T47D (cell line): ENCODE measurements around the gene CCDC8.
"Not testable (repeated sequence)": the region's sequence is repeated elsewhere in the genome, so short reads cannot be mapped to it uniquely, and the experiment has no call there.

ENCODE experiments used
- DNase-seq, 2 experiments: peaks; one replicate each; pipeline versions ENCODE4 v3.0.0 to v3.0.0-alpha.2; 2011 to 2012; ENCODE audit warnings: low read depth in 1 of 2, low spot score in 1 of 2
- JUND ChIP-seq: IDR thresholded peaks from 2 replicates; pipeline ENCODE4 v1.6.1; 2012; ENCODE audit warnings: low read depth
- in situ Hi-C: cut with HindIII; loops from 2 replicates; pipeline ENCODE4 v1.10.0; 2016; ENCODE audit warnings: low sequenced_read_pairs, low pct_unique_long_range_greater_than_20kb

The CCDC8 gene

DNA sequence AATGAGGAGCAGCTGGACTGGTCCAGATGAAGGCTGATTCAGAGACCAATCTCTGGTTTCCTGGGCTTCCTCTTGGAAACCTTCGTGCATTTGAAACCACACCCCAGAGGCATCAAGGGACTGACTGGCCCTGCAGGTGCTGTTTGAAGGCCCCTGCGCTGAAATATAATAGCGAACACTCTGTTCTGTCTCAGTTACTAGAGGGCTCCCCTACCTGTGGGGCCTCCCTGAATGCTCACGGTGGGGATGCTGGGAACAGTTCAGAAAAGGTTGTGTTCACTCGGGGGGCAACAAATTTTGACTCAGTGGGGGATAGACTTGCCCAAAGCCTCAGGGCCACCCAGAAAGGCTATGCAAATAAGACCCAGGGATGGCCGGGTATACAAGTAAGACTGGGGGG lies 6.4 kb downstream of the CCDC8 start:
- no peak for DNase-seq
- in situ Hi-C loops = no loop called here
- no peak for TF ChIP-seq JUND

DNA sequence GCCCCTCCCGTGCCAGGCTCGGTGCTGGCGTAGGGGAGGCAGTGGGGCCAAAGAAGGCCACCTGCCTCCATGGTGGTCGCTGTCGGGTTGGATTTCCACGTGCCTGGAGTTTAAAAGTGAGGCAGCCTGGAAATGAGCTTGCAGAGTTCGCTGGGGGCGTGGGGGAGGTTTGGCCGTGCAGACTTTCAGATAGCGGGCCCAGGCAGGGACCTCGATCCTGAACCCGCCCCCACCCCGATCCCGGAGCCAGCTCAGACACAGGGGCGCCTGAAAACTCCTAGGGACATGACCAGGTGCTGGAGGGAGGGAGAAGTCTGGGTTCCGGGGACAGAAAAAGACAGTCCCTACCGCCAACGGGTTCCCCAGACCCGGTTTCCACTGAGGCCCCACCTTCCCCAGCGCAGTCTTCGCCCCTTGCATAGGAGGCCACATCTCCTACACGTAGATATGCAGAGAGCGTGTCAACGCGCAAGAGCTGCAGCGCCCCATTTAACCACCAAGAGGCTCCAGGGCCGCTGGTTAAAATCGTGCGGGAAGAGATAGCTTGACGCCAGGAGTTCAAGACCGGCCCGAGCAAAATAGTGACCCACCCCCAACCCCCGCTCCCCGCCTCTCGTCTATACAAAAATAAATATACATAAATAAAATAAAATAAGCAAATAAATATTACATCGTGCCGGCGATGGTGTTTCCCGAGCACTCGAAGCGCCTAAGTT lies 8.5 kb downstream of the CCDC8 start:
- in situ Hi-C loops = no loop called here
- DNase-seq = no peak
- TF ChIP-seq JUND = no peak

DNA sequence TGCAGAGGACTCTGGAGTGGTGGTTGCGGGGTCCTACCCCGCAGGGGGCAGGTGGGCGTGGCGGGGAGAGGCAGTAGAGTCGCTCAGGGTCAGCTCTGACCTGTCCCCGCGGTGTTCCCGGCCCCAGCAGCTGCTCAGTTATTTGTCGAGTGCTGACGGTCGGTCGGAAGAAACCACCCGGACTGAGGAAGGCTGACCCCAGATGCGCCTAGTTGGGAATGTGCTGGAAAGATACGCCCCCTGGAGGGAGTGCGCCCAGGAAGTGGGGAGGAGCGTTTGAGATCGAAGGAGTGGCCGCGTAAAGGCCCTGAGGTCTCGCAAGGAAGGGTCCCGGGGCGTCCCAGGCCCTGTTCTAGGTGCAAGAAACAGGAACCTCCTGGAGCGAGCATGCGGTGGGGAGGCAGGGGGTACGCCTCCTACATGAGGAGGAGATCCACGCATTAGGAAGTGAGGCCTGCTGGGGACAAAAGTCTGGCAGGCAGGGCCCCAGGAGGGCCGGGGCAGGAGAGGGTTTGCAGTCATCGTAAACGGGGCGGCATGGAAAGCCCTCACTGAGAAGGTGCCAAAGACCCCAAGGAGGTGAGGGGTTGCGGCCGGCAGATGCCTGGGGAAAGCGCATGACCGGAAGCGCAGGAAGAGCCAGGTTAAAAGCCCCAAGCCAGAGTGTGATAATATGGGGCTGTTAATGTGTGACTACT lies 9.2 kb downstream of the CCDC8 start:
- DNase-seq = no peak
- in situ Hi-C loops = no loop called here
- no peak for TF ChIP-seq JUND

DNA sequence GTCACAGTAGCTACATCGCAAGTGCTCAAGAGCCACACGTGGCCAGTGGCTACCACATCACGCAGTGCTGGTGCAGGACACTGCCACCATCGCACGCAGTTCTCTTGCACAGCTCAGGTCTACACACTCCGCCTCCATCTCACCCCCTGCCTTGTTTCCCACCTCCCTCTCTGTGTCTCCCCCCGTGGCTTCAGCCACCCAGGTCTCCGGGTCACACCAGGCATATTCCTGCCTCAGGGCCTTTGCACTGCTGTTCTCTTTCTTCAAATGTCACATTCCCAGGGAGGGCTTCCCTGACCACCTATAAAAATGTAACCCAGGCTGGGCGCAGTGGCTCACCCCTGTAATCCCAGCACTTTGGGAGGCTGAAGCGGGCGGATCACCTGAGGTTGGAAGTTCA lies 10.6 kb downstream of the CCDC8 start:
- no peak for DNase-seq
- no peak for TF ChIP-seq JUND

GRCh38 chr19:46397801-46398479 lies 15.4 kb downstream of the CCDC8 start:
- in situ Hi-C loops, DNase-seq: not testable (repeated sequence)

More for the DNA sequence above, 10.6 kb downstream of the CCDC8 start:
- in situ Hi-C loops = no loop called here

DNA sequence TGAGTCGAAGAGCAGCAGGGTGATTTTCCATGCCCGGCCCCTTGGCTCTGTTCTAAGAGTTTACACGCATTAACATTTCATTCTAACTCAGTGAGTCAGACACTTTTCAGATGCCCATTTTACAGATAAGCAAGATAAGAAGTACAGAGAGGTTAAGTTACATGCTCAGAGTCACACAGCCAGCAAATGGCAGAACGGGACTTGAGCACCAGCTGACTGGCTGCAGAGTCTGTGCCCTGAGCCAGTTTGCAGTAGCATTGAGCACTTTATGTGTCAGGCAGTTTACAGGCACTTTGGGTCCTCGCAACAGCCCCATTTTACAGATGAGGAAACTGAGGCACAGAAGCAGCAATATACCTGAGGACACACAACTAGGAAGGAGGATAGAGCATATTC lies 19.0 kb downstream of the CCDC8 start:
- TF ChIP-seq JUND = no peak
- no peak for DNase-seq
- in situ Hi-C loops = no loop called here

GRCh38 chr19:46393456-46394401 lies 19.6 kb downstream of the CCDC8 start:
- TF ChIP-seq JUND = no peak
- DNase-seq = no peak
- in situ Hi-C loops = no loop called here

DNA sequence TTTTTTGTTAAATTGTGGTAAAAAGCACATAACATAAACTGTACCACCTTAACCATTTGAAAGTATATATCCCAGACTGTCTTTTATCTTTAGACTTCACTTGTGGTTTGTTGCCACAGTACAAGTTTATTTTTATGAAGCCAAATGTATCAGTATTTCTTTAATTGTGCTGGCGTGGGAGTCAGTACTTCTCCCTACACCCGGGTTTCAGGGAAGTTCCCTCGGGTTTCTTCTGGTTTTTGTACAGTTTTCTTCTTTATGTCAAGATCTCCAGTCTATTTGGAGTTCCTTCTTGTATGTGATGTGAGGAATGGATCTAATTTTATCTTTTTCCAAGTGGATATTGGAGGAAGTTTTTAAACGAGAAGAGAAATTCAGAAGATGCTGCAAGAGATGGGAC lies 20.5 kb downstream of the CCDC8 start:
- no peak for DNase-seq
- in situ Hi-C loops = no loop called here
- no peak for TF ChIP-seq JUND

- in situ Hi-C loops = no loop called here
- no peak for TF ChIP-seq JUND
- no peak for DNase-seq
Observed at GRCh38 chr19:46392252-46392801, 21.0 kb downstream of the CCDC8 start.

DNA sequence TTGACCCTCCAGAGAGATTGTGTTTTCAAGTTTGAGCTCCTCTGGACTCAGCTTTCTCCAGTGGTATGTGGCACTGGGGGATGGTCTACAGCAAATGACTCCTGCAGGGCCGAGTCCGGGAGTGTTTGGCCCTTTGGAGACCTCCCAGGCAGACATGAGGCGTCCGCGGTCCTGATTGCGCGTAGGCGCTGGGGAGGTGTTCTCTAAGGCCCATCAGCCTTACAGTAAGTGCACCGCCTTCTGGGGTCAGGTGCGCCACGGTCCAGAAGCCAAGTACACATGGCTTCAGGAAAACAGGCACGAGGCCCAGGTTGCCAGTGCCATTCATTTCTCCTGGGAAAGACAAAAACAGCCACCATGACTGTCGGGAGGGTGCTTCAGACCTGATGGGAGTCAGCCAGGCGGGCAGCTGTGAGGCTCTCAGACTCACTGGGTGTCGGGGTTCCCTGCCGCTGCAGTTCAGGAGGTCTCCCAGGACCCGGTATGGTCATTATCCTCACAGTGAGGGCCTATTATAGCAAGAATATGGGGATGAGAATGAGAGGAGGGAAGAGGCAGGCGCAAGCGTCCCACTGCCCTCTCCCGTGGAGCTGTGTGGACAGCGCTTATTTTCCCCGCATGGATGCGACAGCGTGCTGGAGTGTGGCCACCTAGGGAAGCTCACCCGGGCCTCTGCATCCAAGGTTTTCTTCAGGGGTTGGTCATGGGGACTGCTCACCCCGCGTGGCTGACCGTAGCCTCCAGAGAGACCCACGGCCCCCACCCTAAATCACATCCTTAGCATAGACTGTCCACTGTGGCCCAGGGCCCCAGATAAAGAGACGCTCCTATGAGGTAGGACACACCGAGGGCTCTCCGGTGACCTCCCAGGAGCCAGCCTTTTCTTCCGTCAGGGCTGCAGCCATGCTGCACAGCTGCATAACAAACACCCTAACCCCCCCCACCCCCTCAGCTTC lies 21.8 kb downstream of the CCDC8 start:
- in situ Hi-C loops = no loop called here

DNA sequence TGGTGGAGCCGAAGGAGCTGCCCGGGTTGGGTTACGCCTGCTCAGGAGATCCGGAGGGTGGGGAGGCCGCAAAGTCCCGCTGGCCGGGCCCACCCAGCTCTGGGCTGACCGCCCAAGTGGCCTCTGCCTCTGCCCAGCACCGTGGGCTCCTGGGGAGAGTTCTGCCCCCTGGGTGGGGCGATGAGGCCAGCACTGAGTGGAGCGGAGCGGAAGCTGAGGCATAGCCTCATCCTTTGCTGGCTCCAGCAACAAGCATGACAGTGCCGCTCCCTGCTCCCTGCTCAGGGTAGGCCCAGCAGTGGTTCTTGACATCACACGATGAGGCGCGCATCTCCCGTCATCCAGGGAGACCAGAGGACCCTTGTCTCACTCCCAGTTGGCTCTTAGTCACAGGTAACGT lies 22.5 kb downstream of the CCDC8 start:
- in situ Hi-C loops = no loop called here
- TF ChIP-seq JUND = no peak
- DNase-seq = no peak

More for the DNA sequence above, 21.8 kb downstream of the CCDC8 start:
- DNase-seq = no peak
- no peak for TF ChIP-seq JUND
